Esophagus muscularis mucosa (tissue), 3 donors: ENCODE results near the gene PAXX.

Experiments
- CTCF ChIP-seq, 3 experiments: fragments of 200-600 bp in 2 of 3; fragments of 450-650 bp in 1 of 3; sonication (generic) in 2 of 3; IDR thresholded peaks; one replicate each; pipeline ENCODE4 v1.5.1; 2017 to 2019; ENCODE audit warnings: antibody characterized with exemption in 3 of 3, mild to moderate bottlenecking in 2 of 3, moderate library complexity in 1 of 3
- POLR2AphosphoS5 ChIP-seq, 2 donors: sonication (generic); formaldehyde crosslinking; IDR thresholded peaks; one replicate each; pipeline ENCODE4 v1.6.1; 2017; ENCODE audit warnings: antibody characterized with exemption in 2 of 2

GRCh38 chr9:136942881-136943230 is 49.4 kb upstream of the PAXX start:
- TF ChIP-seq CTCF (IDR thresholded peaks at IDR 0.05) (no peak), POLR2AphosphoS5 (IDR thresholded peaks at IDR 0.05) (no peak)
